ENCODE measurements around the gene C12orf50.

DNA sequence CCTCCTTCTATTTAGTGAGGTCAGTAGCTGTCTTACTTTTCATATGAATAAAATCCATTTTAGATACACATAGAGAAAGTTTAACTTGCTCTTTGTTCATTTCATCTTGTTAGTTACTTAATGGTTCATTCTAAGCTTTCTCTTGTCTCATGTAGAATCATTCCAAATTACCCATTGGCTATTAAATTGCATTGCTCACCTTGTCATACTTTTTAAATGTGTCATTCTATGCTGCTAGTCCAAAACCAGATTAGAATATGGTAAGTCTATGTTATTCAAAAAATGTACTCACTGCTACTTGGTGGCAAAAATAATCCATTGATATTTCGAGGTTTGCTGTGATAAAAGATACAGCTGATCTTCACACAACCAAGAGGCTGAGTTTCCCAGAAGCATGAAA is 3.0 kb downstream of the C12orf50 start:
- TF ChIP-seq, protein P1, sequence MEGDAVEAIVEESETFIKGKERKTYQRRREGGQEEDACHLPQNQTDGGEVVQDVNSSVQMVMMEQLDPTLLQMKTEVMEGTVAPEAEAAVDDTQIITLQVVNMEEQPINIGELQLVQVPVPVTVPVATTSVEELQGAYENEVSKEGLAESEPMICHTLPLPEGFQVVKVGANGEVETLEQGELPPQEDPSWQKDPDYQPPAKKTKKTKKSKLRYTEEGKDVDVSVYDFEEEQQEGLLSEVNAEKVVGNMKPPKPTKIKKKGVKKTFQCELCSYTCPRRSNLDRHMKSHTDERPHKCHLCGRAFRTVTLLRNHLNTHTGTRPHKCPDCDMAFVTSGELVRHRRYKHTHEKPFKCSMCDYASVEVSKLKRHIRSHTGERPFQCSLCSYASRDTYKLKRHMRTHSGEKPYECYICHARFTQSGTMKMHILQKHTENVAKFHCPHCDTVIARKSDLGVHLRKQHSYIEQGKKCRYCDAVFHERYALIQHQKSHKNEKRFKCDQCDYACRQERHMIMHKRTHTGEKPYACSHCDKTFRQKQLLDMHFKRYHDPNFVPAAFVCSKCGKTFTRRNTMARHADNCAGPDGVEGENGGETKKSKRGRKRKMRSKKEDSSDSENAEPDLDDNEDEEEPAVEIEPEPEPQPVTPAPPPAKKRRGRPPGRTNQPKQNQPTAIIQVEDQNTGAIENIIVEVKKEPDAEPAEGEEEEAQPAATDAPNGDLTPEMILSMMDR (IDR thresholded peaks at IDR 0.05) = no peak
- TF ChIP-seq POLR2A (IDR thresholded peaks at IDR 0.05; ENCODE audit: low read length) = no peak
- TF ChIP-seq, protein P2, sequence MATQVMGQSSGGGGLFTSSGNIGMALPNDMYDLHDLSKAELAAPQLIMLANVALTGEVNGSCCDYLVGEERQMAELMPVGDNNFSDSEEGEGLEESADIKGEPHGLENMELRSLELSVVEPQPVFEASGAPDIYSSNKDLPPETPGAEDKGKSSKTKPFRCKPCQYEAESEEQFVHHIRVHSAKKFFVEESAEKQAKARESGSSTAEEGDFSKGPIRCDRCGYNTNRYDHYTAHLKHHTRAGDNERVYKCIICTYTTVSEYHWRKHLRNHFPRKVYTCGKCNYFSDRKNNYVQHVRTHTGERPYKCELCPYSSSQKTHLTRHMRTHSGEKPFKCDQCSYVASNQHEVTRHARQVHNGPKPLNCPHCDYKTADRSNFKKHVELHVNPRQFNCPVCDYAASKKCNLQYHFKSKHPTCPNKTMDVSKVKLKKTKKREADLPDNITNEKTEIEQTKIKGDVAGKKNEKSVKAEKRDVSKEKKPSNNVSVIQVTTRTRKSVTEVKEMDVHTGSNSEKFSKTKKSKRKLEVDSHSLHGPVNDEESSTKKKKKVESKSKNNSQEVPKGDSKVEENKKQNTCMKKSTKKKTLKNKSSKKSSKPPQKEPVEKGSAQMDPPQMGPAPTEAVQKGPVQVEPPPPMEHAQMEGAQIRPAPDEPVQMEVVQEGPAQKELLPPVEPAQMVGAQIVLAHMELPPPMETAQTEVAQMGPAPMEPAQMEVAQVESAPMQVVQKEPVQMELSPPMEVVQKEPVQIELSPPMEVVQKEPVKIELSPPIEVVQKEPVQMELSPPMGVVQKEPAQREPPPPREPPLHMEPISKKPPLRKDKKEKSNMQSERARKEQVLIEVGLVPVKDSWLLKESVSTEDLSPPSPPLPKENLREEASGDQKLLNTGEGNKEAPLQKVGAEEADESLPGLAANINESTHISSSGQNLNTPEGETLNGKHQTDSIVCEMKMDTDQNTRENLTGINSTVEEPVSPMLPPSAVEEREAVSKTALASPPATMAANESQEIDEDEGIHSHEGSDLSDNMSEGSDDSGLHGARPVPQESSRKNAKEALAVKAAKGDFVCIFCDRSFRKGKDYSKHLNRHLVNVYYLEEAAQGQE (IDR thresholded peaks at IDR 0.05) = no peak
- TF ChIP-seq BHLHE40 (IDR thresholded peaks at IDR 0.05; ENCODE audit: low read depth, low read length) = no peak
- no peak for TF ChIP-seq CHD2 (IDR thresholded peaks at IDR 0.05; ENCODE audit: low read length, partially characterized antibody)
- TF ChIP-seq, protein P3, sequence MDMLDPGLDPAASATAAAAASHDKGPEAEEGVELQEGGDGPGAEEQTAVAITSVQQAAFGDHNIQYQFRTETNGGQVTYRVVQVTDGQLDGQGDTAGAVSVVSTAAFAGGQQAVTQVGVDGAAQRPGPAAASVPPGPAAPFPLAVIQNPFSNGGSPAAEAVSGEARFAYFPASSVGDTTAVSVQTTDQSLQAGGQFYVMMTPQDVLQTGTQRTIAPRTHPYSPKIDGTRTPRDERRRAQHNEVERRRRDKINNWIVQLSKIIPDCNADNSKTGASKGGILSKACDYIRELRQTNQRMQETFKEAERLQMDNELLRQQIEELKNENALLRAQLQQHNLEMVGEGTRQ (IDR thresholded peaks at IDR 0.05) = no peak
- no peak for TF ChIP-seq EHMT2 (IDR thresholded peaks at IDR 0.05; ENCODE audit: low read depth)
- no peak for TF ChIP-seq HOXB13 (CRISPR knock-in tag; IDR thresholded peaks at IDR 0.05; ENCODE audit: low read depth)
- TF ChIP-seq ZSCAN20 (CRISPR knock-in tag; IDR thresholded peaks at IDR 0.05) = no peak
- TF ChIP-seq KDM1A (IDR thresholded peaks at IDR 0.05; ENCODE audit: low read depth) = no peak
- TF ChIP-seq KDM5A (IDR thresholded peaks at IDR 0.05) = no peak
- TF ChIP-seq HDAC2 (IDR thresholded peaks at IDR 0.05) = no peak
- TF ChIP-seq NPAS2 (CRISPR knock-in tag; IDR thresholded peaks at IDR 0.05; ENCODE audit: borderline replicate concordance) = no peak

Data from A549 (cell line).